Right lobe of liver (tissue), 4 donors: ENCODE data around the gene CFC1.
"Not testable (repeated sequence)": the region's sequence is repeated elsewhere in the genome, so short reads cannot be mapped to it uniquely, and the experiment has no call there.

ENCODE experiments used
- CTCF ChIP-seq, 4 donors: fragments of 200-600 bp in 3 of 4; fragments of 450-650 bp in 1 of 4; IDR thresholded peaks; one replicate each; pipeline versions ENCODE4 v1.5.1 to v1.8.0; 2016 to 2022; ENCODE audit warnings: antibody characterized with exemption in 4 of 4, mild to moderate bottlenecking in 2 of 4
- POLR2A ChIP-seq: fragments of 450-650 bp; IDR thresholded peaks from one replicate; pipeline ENCODE4 v1.6.1; 2017; ENCODE audit warnings: antibody characterized with exemption, mild to moderate bottlenecking
- donor health status: DM: no; HTN: no; CAD: no.
- donor health status: DM: no; HTN: no; CAD: no.
- donor health status: DM: no; HTN: yes; CAD: no.

GRCh38 chr2:130609002-130609920 lies 9.9 kb upstream of the CFC1 start:
- not testable (repeated sequence) for TF ChIP-seq POLR2A; CTCF (IDR thresholded peaks at IDR 0.05)
